T-helper 22 cell (primary cell): Measurements from ENCODE around the gene MACO1.
"Not testable (repeated sequence)": the region's sequence is repeated elsewhere in the genome, so short reads cannot be mapped to it uniquely, and the experiment has no call there.

Experiments used
- DNase-seq: peaks from one replicate; pipeline ENCODE4 v3.0.0-alpha.2; 2020; ENCODE audit warnings: low read depth

The MACO1 gene

DNA sequence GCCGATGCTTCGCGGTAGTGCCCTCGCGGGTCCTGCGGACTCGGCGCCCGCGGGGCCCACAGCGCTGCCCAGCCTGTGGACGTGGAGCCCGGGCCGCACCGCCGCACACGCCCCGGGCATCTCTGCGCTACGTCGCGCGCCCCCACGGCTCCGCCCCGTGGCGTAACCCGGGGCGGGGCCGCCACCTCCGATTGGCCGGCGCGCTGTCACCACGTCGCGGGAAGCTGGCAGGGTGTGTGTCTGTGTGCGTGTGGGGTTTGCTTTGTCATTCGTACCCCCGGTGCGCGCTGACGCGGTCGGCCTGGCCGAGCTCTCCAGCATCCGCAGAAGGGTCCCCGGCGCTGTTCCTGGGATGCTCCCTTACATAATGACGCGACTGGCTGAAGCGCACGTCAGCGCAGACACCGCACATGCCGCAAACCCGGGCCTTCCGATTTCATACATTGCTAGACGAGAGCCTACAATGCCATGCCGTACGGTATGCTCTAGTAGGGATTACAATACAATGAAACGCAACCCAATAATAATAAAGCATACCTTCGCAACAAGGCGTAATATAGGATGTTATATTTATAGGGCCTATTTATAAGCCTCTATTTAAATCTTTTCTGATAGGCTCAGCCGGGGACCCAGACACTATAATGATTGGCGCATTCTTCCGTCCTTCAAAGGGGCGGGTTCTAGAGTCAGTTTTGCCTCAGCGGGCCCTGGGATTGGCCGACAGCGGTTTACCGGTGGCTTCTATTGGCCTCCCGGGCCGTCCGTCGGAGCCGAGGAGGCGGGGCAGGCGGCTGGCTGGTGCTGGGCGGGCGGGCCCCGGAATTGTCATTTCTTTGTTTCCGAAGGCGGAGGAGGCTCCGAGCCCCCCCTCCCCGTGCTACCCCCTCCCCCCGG lies at the start of gene MACO1:
MACO1 (plus strand) TSS at position 825 of the 894 bp plus-strand sequence. CDS start 202 bp downstream, outside the sequence.
- peak; percentile 93 for DNase-seq

GRCh38 chr1:25382543-25382942 lies 48.2 kb upstream of the MACO1 start:
- DNase-seq = not testable (repeated sequence)

GRCh38 chr1:25383090-25383489 lies 47.6 kb upstream of the MACO1 start:
- not testable (repeated sequence) for DNase-seq

GRCh38 chr1:25383875-25384274 lies 46.8 kb upstream of the MACO1 start:
- not testable (repeated sequence) for DNase-seq

DNA sequence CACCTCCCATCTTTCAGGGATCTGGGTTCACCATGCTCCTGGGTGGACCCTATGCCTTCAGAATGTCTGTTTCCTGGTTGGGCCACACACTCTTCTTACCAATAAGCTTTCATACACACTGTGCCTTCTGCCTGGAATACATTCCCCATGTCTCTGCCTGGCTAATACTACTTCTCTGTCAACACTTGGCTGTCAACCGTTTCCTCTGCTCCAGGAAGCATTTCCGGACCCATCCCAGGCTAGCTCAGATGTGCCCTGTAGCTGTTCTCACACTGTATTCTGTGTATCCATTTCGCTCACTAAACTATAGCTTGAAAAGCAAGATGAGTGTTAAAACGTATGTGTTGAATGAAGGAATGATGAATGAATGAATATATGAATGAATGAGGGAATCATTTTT lies 43.6 kb upstream of the MACO1 start:
- not testable (repeated sequence) for DNase-seq

DNA sequence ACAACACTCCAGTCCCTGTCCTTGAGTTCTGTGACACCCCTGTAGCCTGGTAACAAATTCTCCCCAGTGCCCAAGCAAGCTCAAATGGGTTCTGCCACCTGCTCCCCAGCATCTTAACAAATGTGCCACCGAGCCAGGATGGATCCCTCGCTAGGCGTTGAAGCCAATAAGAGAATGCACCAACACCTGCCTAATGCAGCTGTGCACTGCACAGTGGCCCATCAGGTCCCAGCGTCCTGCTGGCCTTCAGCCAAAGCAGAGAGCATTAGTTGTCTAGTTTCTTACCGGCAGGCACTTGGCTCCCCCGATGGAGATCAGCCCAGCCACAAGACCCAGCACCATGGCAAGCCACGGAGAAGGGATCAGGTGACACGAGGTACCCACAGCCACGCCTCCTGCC lies 42.0 kb upstream of the MACO1 start:
- DNase-seq = not testable (repeated sequence)

DNA sequence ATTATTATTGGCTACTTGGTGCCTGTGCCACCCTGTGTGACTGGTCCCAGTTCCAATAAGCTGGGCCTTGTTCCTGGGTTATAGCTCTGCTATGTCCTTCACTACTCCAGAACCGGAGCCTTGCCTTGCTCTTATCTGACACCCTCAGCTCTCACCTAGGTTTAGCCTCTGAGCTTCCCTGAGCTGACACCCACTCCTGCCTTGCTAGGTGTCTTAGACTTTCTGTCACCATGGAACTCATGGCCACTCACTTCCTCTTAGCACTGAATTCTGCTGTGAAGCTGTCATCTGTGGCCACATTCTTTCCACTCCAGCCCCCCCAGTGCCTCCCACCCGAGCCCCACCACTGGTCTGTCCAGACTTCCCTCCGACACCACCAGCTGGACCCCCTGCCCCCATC lies 41.0 kb upstream of the MACO1 start:
- not testable (repeated sequence) for DNase-seq

- DNase-seq = no peak
Observed at GRCh38 chr1:25392841-25393240, 37.9 kb upstream of the MACO1 start.

- DNase-seq = not testable (repeated sequence)
Observed at GRCh38 chr1:25397549-25397948, 33.1 kb upstream of the MACO1 start.

DNA sequence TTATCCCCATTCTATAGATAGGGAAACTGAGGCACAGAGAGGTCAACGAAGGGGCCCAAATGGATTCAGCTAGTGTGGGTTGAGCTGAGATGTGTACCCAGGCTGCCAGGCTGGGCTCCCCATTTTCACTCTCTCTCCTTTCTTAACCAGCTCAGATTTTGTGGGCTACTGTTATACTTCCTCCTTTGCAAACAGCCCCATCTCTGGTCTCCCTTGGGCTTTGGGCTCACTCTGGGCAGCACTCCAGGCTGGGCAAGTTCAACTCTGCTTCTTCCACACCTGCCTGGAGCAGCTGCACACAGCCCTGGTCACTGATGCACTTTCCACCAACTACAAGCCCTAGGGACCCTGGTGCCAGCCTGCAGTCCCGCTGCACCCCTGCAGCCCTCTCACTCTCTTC lies 32.6 kb upstream of the MACO1 start:
- not testable (repeated sequence) for DNase-seq

DNA sequence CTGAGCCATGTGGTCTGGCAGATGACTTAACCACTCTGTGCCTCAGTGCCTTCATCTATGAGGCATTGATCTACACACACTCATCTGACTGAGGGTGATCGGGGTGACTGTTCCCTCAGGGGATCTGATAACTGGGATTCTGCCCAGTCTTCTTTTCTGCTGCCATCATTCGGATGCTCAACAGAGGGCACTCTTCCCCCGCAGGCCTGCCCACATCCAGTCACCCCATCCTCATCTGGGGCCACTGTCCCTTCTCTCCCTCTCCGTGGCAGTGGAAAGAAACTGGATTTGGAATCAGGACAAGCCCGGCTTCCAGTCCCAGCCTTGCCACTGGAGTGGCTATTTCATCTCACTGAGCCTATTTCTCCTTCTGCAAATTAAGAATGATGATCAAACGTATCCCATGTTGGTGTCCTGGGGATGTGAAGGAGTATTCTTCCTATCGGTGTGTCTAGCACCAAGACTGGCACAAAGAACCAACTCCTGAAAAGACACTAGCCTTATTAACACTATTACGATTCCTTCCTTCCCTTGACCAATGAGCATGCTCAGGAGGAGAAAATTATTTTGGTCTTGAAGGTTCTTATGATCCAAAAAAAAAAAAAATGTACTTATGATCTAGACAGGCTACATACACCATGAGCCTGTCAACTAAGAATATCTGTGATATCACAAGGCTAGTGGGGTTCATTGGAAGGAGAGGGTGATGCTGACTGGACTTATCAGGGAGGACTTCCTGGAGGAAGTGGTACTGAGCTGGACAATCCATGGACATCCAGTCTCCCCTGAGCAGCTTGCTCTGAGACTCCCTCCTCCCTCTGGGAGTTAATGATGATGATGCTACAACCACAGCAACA lies 27.5 kb upstream of the MACO1 start:
- DNase-seq = not testable (repeated sequence)

GRCh38 chr1:25405731-25406305 lies 24.9 kb upstream of the MACO1 start:
- not testable (repeated sequence) for DNase-seq

- not testable (repeated sequence) for DNase-seq
Observed at GRCh38 chr1:25409641-25410427, 20.9 kb upstream of the MACO1 start.

- DNase-seq = not testable (repeated sequence)
Observed at GRCh38 chr1:25412872-25413623, 17.6 kb upstream of the MACO1 start.

DNA sequence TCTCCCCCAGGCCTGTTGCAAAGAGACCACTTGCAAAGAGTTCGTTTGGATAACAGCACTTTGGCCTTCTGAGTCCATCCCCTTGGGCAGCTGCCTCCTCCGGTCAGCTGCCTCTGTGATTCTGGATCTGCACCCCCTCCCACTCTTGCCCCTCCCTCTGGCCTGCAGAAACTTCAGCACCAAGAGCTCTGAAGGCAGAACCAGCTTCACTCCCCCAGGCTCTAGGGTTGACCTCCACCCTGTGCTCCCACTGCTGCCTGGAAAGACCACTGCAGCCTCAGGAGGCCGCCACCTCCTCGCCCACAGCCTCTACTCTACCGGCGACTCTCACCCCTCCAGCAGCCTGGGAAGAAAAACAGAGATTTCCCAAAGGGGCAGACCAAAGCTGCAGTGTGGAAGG lies 16.5 kb upstream of the MACO1 start:
- not testable (repeated sequence) for DNase-seq

GRCh38 chr1:25414578-25414977 lies 16.1 kb upstream of the MACO1 start:
- DNase-seq = not testable (repeated sequence)

- DNase-seq = not testable (repeated sequence)
Observed at GRCh38 chr1:25417280-25417679, 13.4 kb upstream of the MACO1 start.

GRCh38 chr1:25419339-25419738 lies 11.4 kb upstream of the MACO1 start:
- not testable (repeated sequence) for DNase-seq

DNA sequence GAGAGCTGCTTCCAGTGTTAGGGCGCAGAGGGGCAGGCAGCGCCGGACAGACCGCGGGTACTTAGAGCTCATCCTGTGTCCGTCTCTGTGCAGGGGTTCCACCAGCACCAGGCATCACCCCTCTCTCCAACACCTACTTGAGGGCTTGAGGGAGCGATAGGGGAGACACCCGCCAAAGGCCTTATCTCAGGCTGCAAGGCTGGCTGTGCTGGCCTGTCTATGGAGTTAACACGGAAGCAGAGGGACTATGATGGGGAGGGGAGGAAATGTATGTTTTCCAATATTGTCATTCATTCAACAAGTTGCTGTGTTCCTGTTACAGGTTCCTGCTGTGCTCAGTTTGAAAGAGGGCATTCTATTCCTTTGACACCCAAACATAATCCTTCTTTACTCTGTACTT lies 10.0 kb upstream of the MACO1 start, which contains the start of gene RHCE:
RHCE (minus strand) TSS at position 111 of the 400 bp plus-strand sequence; CDS start at position 72, 39 bp downstream.
- DNase-seq = not testable (repeated sequence)

DNA sequence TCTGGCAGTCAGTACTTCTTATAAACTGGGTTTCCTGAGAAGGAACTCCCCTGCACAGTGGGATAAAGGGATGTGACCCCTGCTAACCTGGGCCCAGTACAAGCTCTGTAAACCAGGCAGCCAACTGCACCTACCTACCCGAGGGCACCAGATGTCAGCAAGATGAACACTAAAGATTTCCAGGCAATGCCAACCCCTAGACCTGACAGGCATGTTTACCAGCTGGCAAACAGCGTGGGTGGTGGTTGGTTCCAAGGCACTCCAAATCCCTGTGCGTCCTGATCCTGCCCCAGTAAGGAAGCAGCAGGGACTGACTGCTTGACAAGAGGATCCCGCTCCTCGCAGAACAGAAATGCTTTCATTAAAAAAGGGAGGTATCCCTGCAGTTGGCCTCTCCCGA lies 7.5 kb upstream of the MACO1 start:
- DNase-seq = not testable (repeated sequence)
